HFF-Myc (cell line): ENCODE results near the gene ADGB.

Source experiments
- DNase-seq: peaks from one replicate; pipeline ENCODE4 v3.0.0-alpha.2; 2011; ENCODE audit warnings: low read depth; ENCODE audit errors: extremely low read depth
- H3K4me3 ChIP-seq: replicated peaks from 2 replicates; pipeline ENCODE4 v1.5.1; 2011; ENCODE audit warnings: low read depth, mild to moderate bottlenecking, control low read depth, low read length
- TF ChIP-seq, protein P1 (sequence below): IDR thresholded peaks from 2 replicates; pipeline ENCODE4 v1.5.1; 2012; ENCODE audit warnings: mild to moderate bottlenecking, low read depth, low read length, control low read depth; ENCODE audit errors: missing control alignments

The ADGB gene

DNA sequence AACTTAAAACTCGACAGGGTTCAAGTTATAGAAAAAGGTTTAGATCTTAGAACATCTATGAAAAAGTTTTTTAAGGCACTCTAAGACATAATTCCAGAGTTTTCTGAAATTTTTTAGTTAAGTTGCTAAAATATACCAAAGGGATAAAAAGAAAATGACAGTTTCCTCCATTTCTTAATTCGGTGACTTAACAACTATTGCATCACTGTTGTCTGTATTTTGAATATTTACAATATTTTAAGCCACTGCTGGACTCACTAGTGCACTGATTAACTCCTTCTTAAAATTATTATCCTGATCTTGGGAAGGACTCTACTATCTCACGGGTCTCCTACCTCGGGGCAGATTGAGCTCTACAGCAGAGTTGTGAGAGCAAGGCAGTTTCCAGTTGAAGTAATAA is 91.0 kb downstream of the ADGB start:
- DNase-seq, result no peak
- TF ChIP-seq, protein P1, sequence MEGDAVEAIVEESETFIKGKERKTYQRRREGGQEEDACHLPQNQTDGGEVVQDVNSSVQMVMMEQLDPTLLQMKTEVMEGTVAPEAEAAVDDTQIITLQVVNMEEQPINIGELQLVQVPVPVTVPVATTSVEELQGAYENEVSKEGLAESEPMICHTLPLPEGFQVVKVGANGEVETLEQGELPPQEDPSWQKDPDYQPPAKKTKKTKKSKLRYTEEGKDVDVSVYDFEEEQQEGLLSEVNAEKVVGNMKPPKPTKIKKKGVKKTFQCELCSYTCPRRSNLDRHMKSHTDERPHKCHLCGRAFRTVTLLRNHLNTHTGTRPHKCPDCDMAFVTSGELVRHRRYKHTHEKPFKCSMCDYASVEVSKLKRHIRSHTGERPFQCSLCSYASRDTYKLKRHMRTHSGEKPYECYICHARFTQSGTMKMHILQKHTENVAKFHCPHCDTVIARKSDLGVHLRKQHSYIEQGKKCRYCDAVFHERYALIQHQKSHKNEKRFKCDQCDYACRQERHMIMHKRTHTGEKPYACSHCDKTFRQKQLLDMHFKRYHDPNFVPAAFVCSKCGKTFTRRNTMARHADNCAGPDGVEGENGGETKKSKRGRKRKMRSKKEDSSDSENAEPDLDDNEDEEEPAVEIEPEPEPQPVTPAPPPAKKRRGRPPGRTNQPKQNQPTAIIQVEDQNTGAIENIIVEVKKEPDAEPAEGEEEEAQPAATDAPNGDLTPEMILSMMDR, result no peak
- H3K4me3 ChIP-seq, result no peak overlapping the region

DNA sequence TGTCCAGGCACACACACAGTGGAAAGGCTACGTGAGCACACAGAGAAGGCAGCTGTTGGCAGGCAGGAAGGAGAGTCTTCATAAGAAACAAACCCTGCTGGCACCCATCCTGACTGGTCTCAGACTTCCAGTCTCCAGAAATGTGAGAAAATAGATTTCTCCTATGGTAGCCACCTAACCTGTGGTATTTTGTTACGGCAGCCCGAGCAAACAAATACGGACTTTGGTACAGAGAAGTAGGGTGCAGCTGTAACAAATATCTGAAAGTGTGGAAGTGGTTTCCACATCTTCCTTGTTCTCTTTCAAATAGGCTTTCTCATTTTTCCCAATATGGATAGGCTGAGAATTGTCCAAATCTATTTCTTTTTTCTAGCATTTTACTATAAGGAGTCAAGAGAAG is 94.6 kb downstream of the ADGB start:
- TF ChIP-seq, protein P1, result no peak
- DNase-seq, result no peak
- no peak overlapping the region for H3K4me3 ChIP-seq

DNA sequence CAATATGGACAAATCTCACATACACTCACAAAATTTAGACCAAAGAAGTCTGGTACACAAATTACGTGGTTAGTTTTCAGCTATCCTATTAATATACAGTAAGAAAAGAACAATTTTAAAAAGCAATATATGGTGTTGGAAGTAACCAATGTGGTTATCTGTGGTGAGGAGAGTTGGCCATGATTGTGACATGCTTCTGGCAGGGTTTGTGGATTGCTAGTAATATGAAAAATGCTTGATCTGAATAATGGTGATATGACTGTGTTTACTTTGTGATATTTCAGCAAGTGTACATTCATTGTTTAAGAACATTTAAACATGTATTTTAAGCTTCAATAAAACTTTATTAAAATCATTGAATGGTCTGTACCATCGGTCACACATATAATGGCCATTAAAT is 99.1 kb downstream of the ADGB start:
- TF ChIP-seq, protein P1, result no peak
- no peak overlapping the region for H3K4me3 ChIP-seq
- DNase-seq, result no peak

DNA sequence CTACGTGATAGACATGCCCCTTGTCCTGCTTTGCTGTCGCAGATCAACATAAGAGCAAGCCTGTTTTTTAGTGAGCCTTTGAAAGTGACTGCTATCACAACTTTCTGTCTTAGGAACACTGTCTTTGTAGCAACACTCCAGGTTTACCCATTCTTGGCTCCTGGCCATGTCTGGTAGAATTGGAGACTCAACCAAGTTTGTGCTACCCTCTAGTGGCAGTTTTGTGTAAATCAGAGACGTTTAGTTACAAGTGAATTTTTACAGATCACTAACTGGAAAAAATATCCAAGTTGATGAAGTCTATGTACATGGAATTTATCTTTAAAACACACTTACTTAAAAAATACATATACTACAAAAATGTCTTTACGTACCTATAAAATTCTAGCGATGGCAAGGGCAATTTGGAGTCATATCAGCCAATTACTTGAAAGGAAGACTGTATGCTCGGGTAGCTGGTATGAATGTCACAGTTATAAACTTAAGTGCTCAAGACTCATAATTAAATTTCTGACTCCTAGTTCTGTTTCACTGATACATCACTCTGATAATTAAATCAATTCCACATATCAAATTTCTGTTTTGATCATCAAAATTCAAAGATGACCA is 101.4 kb downstream of the ADGB start:
- peak; percentile 77 for DNase-seq
- no peak overlapping the region for H3K4me3 ChIP-seq

DNA sequence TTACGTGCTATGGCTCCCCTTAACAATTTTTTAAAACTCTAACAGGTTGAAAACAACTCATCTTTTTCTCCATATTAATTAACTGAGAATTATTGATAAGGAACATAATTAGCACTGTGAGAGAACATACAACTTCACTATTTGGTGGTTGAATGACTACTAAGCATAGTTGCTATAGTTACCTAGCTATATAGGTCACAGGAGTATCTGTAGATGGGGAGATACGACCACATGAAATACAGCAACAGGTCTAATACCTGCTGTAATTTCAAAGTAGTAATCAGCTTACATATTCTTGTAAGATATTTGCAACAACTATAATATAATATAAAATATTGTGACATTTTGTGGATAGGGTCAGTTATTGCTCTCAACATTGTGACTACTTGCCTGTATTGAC is 102.9 kb downstream of the ADGB start:
- DNase-seq, result no peak
- TF ChIP-seq, protein P1, result no peak
- no peak overlapping the region for H3K4me3 ChIP-seq

More for the DNA sequence above, 101.4 kb downstream of the ADGB start:
- TF ChIP-seq, protein P1, result peak; percentile 67

DNA sequence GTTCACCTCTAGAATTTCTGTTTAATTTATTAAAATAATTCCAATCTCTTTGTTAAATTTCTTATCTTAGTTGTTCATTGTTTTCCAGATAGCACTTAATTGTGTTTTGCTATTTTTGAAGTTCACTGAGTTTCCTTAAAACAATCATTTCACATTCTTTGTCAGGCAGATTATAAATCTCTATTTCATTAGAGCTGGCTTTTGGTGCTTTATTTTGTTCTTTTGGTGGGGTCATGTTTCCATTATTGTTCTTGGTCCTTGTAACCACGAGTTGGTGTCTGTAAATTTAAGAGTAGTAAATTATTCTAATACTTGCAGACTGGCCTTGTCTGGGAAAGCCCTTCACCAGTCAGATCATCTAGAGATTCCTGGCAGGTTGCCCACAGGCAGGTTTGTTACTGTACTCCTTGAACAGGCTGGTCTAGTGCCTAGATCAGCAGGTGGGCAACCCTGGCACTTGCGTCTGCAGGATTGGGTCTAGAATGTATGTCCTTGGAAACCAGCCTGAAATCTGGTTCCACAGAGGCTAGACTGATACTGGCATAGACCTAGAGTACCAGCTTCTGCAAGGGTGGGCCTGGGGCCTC is 110.4 kb downstream of the ADGB start:
- TF ChIP-seq, protein P1, result no peak
- no peak overlapping the region for H3K4me3 ChIP-seq
- DNase-seq, result no peak
